ENCODE measurements around the gene VWF.

GRCh38 chr12:6018265-6018664, 106.2 kb downstream of the VWF start:
- TF ChIP-seq CTCF (IDR thresholded peaks at IDR 0.05) (no peak), POLR2A (IDR thresholded peaks at IDR 0.05) (no peak)

Data from gastroesophageal sphincter (tissue), 3 donors.